ENCODE measurements around the gene TNRC18.

Gene TNRC18

GRCh38 chr7:5404421-5404826 lies 19.2 kb downstream of the TNRC18 start:
- DNase-seq (ENCODE audit: low read depth in 2 of 2), result no peak

DNA sequence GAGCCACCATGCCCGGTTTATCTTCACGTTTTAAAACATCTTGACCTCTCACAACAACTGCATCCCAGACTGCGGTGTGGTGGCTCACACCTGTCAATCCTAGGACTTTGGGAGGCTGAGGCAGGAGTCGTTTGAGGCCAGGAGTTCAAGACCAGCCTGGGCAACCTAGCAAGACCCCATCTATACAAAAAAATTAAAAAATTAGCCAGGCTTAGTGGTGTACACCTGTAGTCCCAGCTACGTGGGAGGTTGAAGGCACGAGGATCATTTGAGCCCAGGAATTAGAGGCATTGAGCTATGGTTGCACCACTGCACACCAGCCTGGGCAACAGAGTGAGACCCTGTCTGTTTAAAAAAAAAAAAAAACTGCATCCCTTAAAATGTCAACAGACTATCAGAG lies 20.2 kb downstream of the TNRC18 start:
- DNase-seq (ENCODE audit: low read depth in 2 of 2), result no peak

- DNase-seq (ENCODE audit: low read depth in 2 of 2), result no peak
Measured at GRCh38 chr7:5397736-5398135, 25.9 kb downstream of the TNRC18 start.

- DNase-seq (ENCODE audit: low read depth in 2 of 2), result peak; percentile 80 to 81
Measured at GRCh38 chr7:5396999-5397663, 26.5 kb downstream of the TNRC18 start.

DNA sequence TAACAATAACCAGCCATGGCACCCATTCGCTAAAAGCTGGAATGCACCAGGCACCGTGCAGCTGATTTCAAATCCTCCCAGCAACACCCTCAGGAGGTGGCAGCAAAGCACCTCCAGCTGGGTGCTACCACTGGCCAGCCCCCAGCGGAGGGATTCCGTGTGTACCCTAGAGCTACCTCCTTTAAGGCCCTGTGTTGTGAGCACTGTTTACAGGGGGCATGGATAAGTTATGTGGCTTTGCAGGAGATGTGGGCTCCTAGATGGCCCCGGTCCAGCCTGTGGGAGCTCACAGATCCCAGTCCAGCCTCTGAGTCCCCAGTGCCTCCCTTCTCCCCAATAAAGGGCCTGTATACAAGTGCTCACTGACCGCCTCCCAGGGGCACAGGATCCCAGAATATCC lies 27.1 kb downstream of the TNRC18 start:
- peak; percentile 23 to 25 for DNase-seq (ENCODE audit: low read depth in 2 of 2)

DNA sequence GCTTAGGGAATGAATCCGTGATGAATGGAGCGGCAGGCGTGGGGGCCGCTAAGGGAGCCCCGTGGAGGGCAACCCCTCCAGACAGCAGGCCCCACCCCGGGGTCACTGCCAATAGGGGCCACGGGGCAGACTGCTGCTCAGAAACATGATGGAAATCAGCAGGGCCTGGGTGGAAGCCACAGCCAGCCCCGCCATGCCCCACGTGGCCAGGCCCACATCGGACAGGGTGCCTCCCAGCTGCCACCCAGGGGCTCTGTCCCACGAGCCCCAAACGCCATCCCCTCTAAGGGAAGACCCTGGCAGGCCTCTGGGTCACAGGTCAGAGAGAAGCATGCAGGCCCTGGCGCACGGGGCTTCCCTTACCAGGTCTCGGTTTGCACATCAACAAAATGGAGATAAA lies 28.4 kb downstream of the TNRC18 start:
- no peak for DNase-seq (ENCODE audit: low read depth in 2 of 2)

DNA sequence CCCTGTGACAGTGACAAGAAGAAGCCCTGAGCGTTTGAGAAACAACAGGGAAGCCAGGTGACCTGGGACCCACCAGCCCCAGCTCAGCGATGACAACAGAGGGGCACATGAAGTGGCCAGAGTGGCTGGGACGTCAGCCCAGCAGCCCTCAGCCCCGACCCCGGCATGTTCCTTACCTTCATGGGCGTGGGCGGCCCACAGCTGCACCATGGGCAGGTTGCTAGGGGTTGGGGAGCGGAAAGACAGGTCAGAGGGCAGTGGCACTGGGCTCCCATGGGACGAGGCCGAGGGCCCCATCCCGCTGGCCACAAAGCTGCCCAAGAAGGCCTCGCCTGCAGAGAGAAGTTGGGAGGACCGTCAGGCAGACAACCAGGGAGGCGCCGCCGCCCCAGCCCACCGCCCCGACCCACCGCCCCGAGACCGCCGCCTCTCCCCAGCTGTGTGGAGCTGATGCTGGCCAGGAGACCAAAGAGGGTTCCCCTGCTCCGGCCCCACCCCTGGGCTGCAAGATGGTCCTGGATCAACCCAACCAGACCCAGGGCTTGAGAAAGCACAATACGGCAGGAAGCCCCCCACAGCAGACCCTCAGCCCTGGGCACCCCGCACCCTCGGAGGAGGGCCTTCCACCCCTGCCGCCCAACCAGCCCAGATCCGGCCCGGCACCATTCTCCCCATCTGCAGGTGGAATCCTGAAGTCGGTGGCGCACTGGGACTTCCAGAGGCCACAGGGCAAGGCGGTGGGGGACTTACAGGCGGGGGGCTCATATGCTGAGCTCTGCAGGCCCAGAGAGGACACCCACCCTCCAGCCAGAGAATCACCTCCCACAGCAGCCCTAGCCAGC lies 29.1 kb downstream of the TNRC18 start:
- no peak for DNase-seq (ENCODE audit: low read depth in 2 of 2)

- DNase-seq (ENCODE audit: low read depth in 2 of 2), result no peak
Measured at GRCh38 chr7:5393748-5394147, 29.9 kb downstream of the TNRC18 start.

GRCh38 chr7:5393328-5393727 lies 30.3 kb downstream of the TNRC18 start:
- no peak for DNase-seq (ENCODE audit: low read depth in 2 of 2)

DNA sequence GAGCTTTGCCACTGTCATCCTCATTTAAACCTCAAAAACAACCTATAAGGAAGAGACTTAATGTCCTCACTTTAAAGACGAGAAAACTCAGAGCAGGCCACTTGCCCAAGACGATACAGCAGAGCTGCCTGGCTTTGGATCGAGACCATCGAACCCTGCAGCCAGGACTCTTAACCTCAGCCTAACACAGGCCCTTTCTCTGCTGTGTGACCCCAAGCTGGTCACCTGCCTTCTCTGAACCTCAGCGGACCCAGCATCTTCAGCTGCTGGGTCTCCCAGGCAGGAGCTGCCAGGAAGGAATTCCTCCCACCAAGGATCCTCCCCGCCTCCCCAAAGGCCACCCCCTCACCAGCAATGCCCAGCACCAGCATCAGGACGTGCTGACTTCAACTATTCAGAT lies 32.7 kb downstream of the TNRC18 start:
- DNase-seq (ENCODE audit: low read depth in 2 of 2), result no peak

DNA sequence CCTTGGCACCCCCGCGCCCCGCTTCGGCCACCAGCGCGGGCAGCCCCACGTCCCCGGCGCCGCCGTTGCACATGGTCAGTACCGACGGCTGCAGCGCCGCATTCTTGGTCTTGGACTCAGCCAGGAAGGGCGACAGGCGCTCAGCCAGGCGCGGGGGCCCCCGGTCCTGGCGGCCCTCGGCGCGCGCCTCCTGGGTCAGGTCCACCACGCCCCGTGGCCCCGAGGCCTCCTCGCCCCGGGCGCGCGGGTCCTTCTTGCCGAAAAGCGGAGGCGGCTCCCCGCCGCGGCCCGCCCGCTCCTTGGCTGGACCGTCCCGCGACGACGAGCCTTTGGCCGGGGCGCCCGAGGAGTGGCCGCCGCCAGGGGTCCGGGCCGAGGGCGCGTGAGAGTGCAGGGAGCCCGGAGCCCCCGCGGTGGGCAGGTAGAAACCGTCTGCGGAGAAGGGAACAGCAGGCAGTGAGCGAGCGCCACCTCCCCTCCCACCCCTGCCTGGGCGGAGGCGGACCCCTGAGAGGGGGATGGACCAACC lies 34.7 kb downstream of the TNRC18 start:
- no peak for DNase-seq (ENCODE audit: low read depth in 2 of 2)

DNA sequence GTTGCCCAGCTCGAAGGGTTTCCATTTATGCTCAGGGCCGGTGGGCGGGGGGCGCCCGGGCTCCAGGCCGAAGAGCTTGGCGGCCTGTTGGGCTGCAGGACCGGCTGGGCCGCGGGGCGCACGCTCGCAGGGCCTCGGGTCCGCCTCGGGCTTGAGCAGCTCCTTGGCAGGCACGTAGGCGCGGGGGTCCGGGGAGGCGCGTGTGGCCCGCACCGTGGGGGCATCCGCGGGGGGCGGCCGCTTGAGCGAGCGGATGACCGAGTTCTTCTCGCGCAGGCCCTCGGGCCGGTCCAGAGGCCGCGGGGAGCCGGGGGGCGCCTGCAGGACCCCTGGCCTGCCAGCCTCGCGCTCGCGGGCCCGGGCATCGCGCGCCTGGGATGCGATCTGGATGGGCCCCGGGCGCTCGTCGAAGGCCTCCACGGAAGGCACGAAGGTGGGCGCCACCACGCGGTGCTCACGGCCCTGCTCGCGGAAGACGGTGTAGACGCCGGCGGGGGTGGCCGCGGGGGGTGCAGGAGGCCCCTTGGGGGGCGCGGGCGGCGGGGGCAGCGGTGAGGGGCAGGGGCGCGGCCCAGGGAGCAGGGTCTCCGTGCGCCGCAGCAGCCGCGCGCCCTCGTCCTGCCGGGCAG lies 35.2 kb downstream of the TNRC18 start:
- no peak for DNase-seq (ENCODE audit: low read depth in 2 of 2)

DNA sequence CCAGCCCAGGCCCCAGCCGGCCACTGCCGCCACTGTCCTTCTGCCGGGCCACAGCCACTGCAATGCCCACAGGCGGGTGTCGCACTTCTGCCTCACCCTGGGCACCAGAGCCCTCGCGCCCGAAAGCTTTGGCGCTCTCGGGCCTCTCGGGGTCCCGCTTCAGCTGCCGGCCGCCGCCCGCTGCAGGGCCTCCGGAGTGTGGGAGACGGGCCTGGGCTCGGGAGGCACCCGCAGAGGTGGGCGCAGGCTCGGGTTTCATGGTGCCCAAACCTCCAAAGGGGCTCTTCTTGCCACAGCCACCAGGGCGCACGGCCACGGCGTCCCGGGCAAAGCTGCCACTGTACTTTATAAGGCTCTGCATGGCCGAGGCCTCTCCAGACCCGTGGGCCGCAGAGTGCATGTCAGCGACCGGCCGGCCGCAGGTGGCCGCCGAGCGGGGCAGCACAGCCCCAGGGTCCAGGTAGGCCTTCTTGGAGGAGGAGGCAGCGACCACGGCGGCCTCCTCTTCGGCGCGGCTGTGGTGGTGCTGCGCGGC lies 35.9 kb downstream of the TNRC18 start:
- no peak for DNase-seq (ENCODE audit: low read depth in 2 of 2)

GRCh38 chr7:5384618-5385017 lies 39.0 kb downstream of the TNRC18 start:
- DNase-seq (ENCODE audit: low read depth in 2 of 2), result no peak

GRCh38 chr7:5383314-5384098 lies 40.1 kb downstream of the TNRC18 start:
- DNase-seq (ENCODE audit: low read depth in 2 of 2), result no peak

GRCh38 chr7:5382281-5382892 lies 41.2 kb downstream of the TNRC18 start:
- DNase-seq (ENCODE audit: low read depth in 2 of 2), result no peak

DNA sequence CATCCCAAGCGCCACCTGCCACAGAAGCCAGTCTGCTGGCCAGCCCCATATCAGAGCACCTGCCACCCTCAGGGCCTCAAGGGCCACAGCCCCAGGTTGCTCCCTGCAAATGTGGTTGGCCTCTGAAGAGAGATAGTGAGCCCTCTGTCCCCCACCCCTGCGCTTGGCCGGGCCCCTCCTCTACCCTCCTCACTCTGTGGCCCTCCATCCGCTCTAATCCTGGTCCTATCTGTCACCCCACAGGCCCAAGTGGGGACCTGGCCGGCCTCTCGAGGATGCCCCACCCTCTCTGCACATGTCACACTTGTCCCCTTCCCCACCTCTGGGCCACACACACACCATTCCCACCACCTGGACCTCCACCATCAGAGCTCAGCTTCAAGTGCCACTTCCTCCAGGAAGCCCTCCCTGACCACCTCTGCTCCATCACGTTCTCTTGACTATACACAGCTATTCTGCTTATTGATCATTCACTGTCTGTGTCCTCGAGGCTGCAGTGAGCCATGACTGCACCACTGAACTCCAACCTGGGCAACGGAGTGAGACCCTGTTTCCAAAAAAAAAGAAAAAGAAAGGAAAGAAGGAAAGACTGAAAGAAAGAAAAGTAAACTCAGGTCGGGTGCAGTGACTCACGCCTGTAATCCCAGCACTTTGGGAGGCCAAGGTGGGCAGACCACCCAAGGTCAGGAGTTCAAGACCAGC lies 42.4 kb downstream of the TNRC18 start:
- no peak for DNase-seq (ENCODE audit: low read depth in 2 of 2)

DNA sequence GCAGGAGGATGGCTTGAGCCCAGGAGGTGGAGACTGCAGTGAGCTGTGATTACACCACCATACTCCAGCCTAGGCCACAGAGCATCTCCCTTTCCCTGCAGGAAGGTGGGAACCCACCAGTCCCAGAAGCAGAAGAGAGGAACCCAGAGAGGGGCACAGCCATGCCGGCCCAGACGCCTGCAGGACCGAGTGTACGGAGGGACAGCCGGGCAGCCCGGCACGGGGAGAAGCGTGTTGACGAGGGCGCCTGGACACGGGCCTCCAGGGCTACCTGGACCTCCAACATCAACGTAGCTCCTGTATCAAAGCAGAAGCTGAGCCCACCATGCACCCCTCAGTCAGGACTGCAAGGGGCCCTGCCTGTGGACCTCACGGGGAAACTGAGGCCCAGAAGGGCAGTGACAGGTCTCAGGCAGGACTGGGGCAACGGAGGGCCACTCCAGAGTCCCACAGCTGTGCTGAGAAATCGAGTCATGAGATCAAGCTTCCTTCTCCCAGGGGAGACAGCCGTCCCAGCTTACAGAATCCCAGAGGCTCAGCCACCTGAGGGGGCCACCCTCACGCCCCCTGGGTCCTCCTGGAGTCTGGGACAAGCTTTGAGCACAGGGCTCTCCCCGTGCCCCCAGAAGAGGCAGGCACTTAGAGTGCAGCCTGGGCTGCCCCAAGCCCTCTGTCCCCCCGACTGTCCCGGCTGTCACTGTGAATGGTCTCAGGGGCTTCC lies 43.1 kb downstream of the TNRC18 start:
- no peak for DNase-seq (ENCODE audit: low read depth in 2 of 2)

DNA sequence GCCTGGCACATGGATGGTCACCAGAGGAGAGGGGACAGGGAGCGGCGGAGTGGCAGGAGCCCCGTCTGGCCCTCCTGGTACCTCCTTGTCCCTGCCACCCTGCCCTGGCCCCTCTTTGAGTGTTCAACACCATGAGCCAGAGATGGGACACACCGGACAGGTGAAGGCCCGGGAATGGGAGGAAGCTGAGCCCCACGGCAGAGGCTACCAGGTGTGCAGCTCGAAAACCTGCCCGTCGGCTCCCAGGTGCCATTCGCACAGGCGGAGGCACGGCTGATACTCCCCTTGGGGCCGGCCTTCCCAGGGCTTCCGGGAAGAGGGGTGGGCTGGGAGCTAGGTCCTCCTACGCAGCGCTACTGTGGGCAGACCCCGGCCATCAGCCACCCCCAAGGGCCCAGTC lies 44.1 kb downstream of the TNRC18 start:
- DNase-seq (ENCODE audit: low read depth in 2 of 2), result no peak

DNA sequence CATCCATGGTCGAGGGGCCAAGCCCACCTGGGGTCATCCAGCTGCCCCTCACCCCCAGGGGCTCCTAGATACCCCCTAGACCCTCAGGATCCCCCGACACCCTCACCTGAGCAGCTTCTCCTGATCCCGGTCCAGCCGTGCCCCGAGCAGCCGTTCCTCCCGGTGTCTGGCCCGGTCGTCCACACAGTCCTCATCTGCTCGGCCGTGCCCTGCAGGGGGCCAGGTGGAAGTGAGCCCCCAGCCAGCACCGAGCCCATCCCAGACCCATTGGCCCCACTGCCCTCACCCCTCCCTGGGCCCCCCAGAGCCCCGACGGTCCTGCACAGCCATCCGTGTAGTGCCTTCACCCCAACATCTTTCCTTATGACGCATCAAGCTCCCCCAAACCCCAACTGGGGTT lies 45.8 kb downstream of the TNRC18 start:
- no peak for DNase-seq (ENCODE audit: low read depth in 2 of 2)
